IMR-90 (cell line): ENCODE results near the gene INPP4A. TPM values are rescaled to one million over a fixed set of nuclear protein-coding genes. Genes with fewer than 3 reads are reported as not detected.

Experiments used
- ATAC-seq: fragments of 200-7000 bp; cut with Tn5 transposase; 2 replicates; pipeline ENCODE4 v1.9.1; 2020; ENCODE audit warnings: low read depth, mild to moderate bottlenecking, moderate library complexity
- BruUV-seq: library from RNA; stranded (reverse); fragments of 400-500 nt; replicated peaks from 2 replicates; lab custom pipeline; 2021; lab: Mats Ljungman, UMichigan
- CTCF ChIA-PET: fragments of 300-600 bp; formaldehyde crosslinking; extraction: SDS; loops from one replicate; lab custom pipeline; 2021; ENCODE audit warnings: antibody characterized with exemption; lab: Yijun Ruan, JAX
- POLR2A ChIA-PET: fragments of 300-600 bp; sonication (Branson Sonifier 250); formaldehyde crosslinking; loops from one replicate; lab custom pipeline; 2022; ENCODE audit warnings: antibody characterized with exemption; ENCODE audit not compliant: unreplicated experiment; lab: Charles Lee
- DNase-seq: peaks from one replicate; pipeline ENCODE4 v3.0.0; 2013
- H2AFZ ChIP-seq: replicated peaks from 2 replicates; pipeline ENCODE3; 2013; ENCODE audit warnings: low read length, mild to moderate bottlenecking; ENCODE audit not compliant: poor library complexity
- H2AK5ac ChIP-seq: 2 replicates; pipeline ENCODE4 v1.6.1; 2013; ENCODE audit warnings: low read depth, low read length, inconsistent platforms
- H2AK9ac ChIP-seq: replicated peaks from 2 replicates; pipeline ENCODE3; 2013; ENCODE audit warnings: mild to moderate bottlenecking, low read depth, low read length, moderate library complexity; ENCODE audit not compliant: poor library complexity
- H2BK120ac ChIP-seq: 2 replicates; pipeline ENCODE4 v1.6.1; 2013; ENCODE audit warnings: low read depth, low read length, inconsistent platforms
- H2BK15ac ChIP-seq: 3 replicates; pipeline ENCODE4 v1.6.1; 2013; ENCODE audit warnings: low read depth, low read length, inconsistent platforms
- H2BK20ac ChIP-seq: 2 replicates; pipeline ENCODE4 v1.6.1; 2013; ENCODE audit warnings: low read depth, mild to moderate bottlenecking, inconsistent platforms, low read length, moderate library complexity
- H2BK5ac ChIP-seq: 2 replicates; pipeline ENCODE4 v1.6.1; 2013; ENCODE audit warnings: mild to moderate bottlenecking, low read depth, low read length, inconsistent platforms; ENCODE audit not compliant: poor library complexity, severe bottlenecking
- H3K14ac ChIP-seq: replicated peaks from 2 replicates; pipeline ENCODE4 v1.6.1; 2013; ENCODE audit warnings: low read depth, low read length, inconsistent platforms
- H3K18ac ChIP-seq: 2 replicates; pipeline ENCODE4 v1.6.1; 2013; ENCODE audit warnings: low read depth, low read length, control low read depth
- H3K23ac ChIP-seq: 2 replicates; pipeline ENCODE4 v1.6.1; 2013; ENCODE audit warnings: low read depth, low read length, inconsistent platforms
- H3K27ac ChIP-seq: 2 replicates; pipeline ENCODE4 v1.5.1; 2013; ENCODE audit warnings: mild to moderate bottlenecking, control low read depth, low read length; ENCODE audit not compliant: insufficient read depth
- H3K27me3 ChIP-seq: 2 replicates; pipeline ENCODE4 v1.6.1; 2013; ENCODE audit warnings: low read length; ENCODE audit not compliant: control insufficient read depth, insufficient read depth
- H3K36me3 ChIP-seq: 2 replicates; pipeline ENCODE4 v1.6.1; 2013; ENCODE audit warnings: low read length, mixed read lengths; ENCODE audit not compliant: control insufficient read depth, insufficient read depth
- H3K4ac ChIP-seq: 2 replicates; pipeline ENCODE4 v1.6.1; 2013; ENCODE audit warnings: low read depth, low read length, inconsistent platforms
- H3K4me1 ChIP-seq: 2 replicates; pipeline ENCODE4 v1.6.1; 2013; ENCODE audit warnings: low read length, mixed read lengths; ENCODE audit not compliant: control insufficient read depth, insufficient read depth
- H3K4me2 ChIP-seq: 2 replicates; pipeline ENCODE4 v1.6.1; 2013; ENCODE audit warnings: low read depth, mild to moderate bottlenecking, control low read depth, low read length, moderate library complexity
- H3K4me3 ChIP-seq: 2 replicates; pipeline ENCODE4 v1.5.1; 2013; ENCODE audit warnings: low read depth, mild to moderate bottlenecking, control low read depth, low read length, moderate library complexity; ENCODE audit not compliant: insufficient read depth
- H3K56ac ChIP-seq: 2 replicates; pipeline ENCODE4 v1.6.1; 2013; ENCODE audit warnings: low read length, inconsistent platforms; ENCODE audit not compliant: insufficient read depth; ENCODE audit errors: extremely low read depth
- H3K79me1 ChIP-seq, 2 experiments: 2 replicates each; pipeline ENCODE4 v1.6.1; 2013; ENCODE audit warnings: low read length in 2 of 2, inconsistent platforms in 1 of 2, low read depth in 1 of 2
- H3K9ac ChIP-seq: 2 replicates; pipeline ENCODE4 v1.6.1; 2013; ENCODE audit warnings: low read depth, low read length, control low read depth
- H3K9me1 ChIP-seq: 2 replicates; pipeline ENCODE4 v1.6.1; 2013; ENCODE audit warnings: low read length, inconsistent platforms; ENCODE audit not compliant: insufficient read depth
- H3K9me3 ChIP-seq: 2 replicates; pipeline ENCODE4 v1.6.1; 2013; ENCODE audit warnings: low read length; ENCODE audit not compliant: control insufficient read depth, insufficient read depth
- H4K20me1 ChIP-seq: 2 replicates; pipeline ENCODE4 v1.6.1; 2013; ENCODE audit warnings: low read length, inconsistent platforms; ENCODE audit not compliant: insufficient read depth
- H4K5ac ChIP-seq: 2 replicates; pipeline ENCODE4 v1.6.1; 2013; ENCODE audit warnings: mild to moderate bottlenecking, low read depth, low read length, control low read depth
- H4K8ac ChIP-seq, 2 experiments: 2 replicates each; pipeline ENCODE4 v1.6.1; 2013; ENCODE audit warnings: low read depth in 2 of 2, low read length in 2 of 2, control low read depth in 1 of 2, inconsistent platforms in 1 of 2
- H4K91ac ChIP-seq: 2 replicates; pipeline ENCODE4 v1.6.1; 2013; ENCODE audit warnings: low read depth, low read length, inconsistent platforms; ENCODE audit not compliant: insufficient read depth
- CHD1 ChIP-seq: IDR thresholded peaks from 2 replicates; pipeline ENCODE4 v1.6.1; 2012; ENCODE audit warnings: low read depth, low read length, improper control_type of control experiment
- MAFK ChIP-seq: IDR thresholded peaks from 2 replicates; pipeline ENCODE4 v1.6.1; 2012; ENCODE audit warnings: low read depth, low read length, improper control_type of control experiment
- MXI1 ChIP-seq: IDR thresholded peaks from 2 replicates; pipeline ENCODE4 v1.6.1; 2012; ENCODE audit warnings: low read depth, mild to moderate bottlenecking, low read length, moderate library complexity, borderline replicate concordance
- NFE2L2 ChIP-seq: fragments of 150-350 bp; IDR thresholded peaks from 2 replicates; pipeline ENCODE4 v1.6.1; 2016; ENCODE audit warnings: low read depth, mild to moderate bottlenecking, low read length
- POLR2A ChIP-seq: IDR thresholded peaks from 2 replicates; pipeline ENCODE4 v1.6.1; 2012; ENCODE audit warnings: mild to moderate bottlenecking, low read depth, low read length
- RCOR1 ChIP-seq: IDR thresholded peaks from 2 replicates; pipeline ENCODE4 v1.6.1; 2012; ENCODE audit warnings: mild to moderate bottlenecking, low read length, improper control_type of control experiment; ENCODE audit not compliant: insufficient replicate concordance
- SMC3 ChIP-seq: fragments of 150-350 bp; IDR thresholded peaks from 2 replicates; pipeline ENCODE4 v1.6.1; 2016; ENCODE audit warnings: low read depth, mild to moderate bottlenecking, antibody characterized with exemption, low read length, moderate library complexity
- WGBS, 2 experiments: methylation state at CpG; one replicate each; pipeline versions ENCODE4 v1.1.5 to v1.1.7; 2013; ENCODE audit warnings: missing lambda C conversion rate in 2 of 2; ENCODE audit not compliant: insufficient read length in 1 of 2; ENCODE audit errors: extremely low coverage in 2 of 2; 5-methylcytosine and 5-hydroxymethylcytosine counted together
- dilution Hi-C: fragments of 300-500 bp; cut with HindIII; formaldehyde crosslinking; loops from one replicate; pipeline ENCODE4 v1.14.3; 2018; ENCODE audit warnings: low sequenced_read_pairs; ENCODE audit not compliant: unreplicated experiment
- in situ Hi-C: fragments of 300-500 bp; cut with MboI; formaldehyde crosslinking; loops from 3 replicates; pipeline ENCODE4 v1.14.3; 2019; ENCODE audit warnings: low sequenced_read_pairs, inconsistent platforms, mixed read lengths
- intact Hi-C: fragments of 100-400 bp; cut with micrococcal nuclease; formaldehyde crosslinking; loops from 2 replicates; pipeline ENCODE4 v1.10.0; 2022
- polyA plus RNA-seq, 3 experiments: library from polyadenylated mRNA; depleted of rRNA; stranded (reverse); fragments of >200 nt; gene quantifications; 2 replicates each; pipeline ENCODE4 v1.2.3, GENCODE V29; 2012; ENCODE audit warnings: low replicate concordance in 1 of 3
- total RNA-seq: library from RNA; depleted of rRNA; stranded (reverse); fragments of >200 nt; gene quantifications from 2 replicates; pipeline ENCODE4 v1.2.3, GENCODE V29; 2012
- TF ChIP-seq, protein P1 (sequence below): conservative IDR thresholded peaks from 2 replicates; pipeline ENCODE4 v1.5.1; 2012; ENCODE audit warnings: mild to moderate bottlenecking, low read depth, low read length, improper control_type of control experiment
- TF ChIP-seq, protein P2 (sequence below): fragments of 150-350 bp; IDR thresholded peaks from 2 replicates; pipeline ENCODE4 v1.6.1; 2016; ENCODE audit warnings: low read depth, mild to moderate bottlenecking, low read length, moderate library complexity, borderline replicate concordance

Gene INPP4A
- total and polyA plus RNA-seq, 2 of the 4 experiments (the other 2 are of a cell fraction) = 14.5 to 27.1 TPM

DNA sequence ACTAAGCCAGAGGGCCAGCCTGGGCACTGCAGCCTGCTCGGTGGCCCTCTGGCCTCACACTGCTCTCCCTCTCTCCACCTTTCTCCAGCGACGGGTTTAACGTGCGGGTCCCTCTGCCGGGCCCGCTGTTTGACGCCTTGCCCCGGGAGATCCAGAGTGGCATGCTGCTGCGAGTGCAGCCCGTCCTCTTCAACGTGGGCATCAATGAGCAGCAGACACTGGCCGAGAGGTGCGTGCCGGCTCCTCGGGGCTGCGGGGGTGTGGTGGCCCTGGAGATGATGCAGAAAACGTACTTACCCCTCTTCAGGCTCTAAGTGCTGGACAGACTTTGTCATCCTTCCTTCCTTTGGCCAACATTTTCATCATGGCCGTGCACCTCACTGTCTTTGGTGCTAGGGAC is 121.3 kb downstream of the INPP4A start:
- dilution Hi-C loops = no loop called here
- no TSS peak for BruUV-seq

More for the DNA sequence above, 121.3 kb downstream of the INPP4A start:
- no peak overlapping the region for H2BK120ac ChIP-seq
- H3K9me3 ChIP-seq = no peaks in the 10 kb centered on the region
- 91% methylated on average over 11 of the region's 19 CpGs; no CpG with 5 or more reads in 1 of the 2 experiments for WGBS, 2 experiments
- H3K18ac ChIP-seq = no peak overlapping the region
- intact Hi-C loops = no loop called here
- H3K4me2 ChIP-seq = no peak overlapping the region
- peaks cover 16% of the 10 kb centered on the region for H3K9me1 ChIP-seq
- TF ChIP-seq SMC3 (no peak), MAFK (no peak), RCOR1 (no peak), MXI1 (no peak), POLR2A (no peak), CHD1 (no peak), NFE2L2 (no peak)
- TF ChIP-seq, protein P1, sequence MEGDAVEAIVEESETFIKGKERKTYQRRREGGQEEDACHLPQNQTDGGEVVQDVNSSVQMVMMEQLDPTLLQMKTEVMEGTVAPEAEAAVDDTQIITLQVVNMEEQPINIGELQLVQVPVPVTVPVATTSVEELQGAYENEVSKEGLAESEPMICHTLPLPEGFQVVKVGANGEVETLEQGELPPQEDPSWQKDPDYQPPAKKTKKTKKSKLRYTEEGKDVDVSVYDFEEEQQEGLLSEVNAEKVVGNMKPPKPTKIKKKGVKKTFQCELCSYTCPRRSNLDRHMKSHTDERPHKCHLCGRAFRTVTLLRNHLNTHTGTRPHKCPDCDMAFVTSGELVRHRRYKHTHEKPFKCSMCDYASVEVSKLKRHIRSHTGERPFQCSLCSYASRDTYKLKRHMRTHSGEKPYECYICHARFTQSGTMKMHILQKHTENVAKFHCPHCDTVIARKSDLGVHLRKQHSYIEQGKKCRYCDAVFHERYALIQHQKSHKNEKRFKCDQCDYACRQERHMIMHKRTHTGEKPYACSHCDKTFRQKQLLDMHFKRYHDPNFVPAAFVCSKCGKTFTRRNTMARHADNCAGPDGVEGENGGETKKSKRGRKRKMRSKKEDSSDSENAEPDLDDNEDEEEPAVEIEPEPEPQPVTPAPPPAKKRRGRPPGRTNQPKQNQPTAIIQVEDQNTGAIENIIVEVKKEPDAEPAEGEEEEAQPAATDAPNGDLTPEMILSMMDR = no peak
- TF ChIP-seq, protein P2, sequence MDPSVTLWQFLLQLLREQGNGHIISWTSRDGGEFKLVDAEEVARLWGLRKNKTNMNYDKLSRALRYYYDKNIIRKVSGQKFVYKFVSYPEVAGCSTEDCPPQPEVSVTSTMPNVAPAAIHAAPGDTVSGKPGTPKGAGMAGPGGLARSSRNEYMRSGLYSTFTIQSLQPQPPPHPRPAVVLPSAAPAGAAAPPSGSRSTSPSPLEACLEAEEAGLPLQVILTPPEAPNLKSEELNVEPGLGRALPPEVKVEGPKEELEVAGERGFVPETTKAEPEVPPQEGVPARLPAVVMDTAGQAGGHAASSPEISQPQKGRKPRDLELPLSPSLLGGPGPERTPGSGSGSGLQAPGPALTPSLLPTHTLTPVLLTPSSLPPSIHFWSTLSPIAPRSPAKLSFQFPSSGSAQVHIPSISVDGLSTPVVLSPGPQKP = no peak
- H2BK15ac ChIP-seq = no peak overlapping the region
- no peak overlapping the region for H3K56ac ChIP-seq
- no peak overlapping the region for H2BK20ac ChIP-seq
- ChIA-PET POLR2A (no interaction called here), CTCF (no interaction called here)
- no peak for ATAC-seq
- no peak for DNase-seq
- peaks cover 0 to 1% of the 10 kb centered on the region in 2 experiments; a peak in 1 of 4 replicates for H3K79me1 ChIP-seq
- peaks cover 4% of the 10 kb centered on the region; the same call in 1 of the 2 replicates for H4K20me1 ChIP-seq
- H2AFZ ChIP-seq = no peak overlapping the region
- H3K27ac ChIP-seq = no peak overlapping the region
- H4K8ac ChIP-seq = no peak overlapping the region
- in situ Hi-C loops = no loop called here
- H3K27me3 ChIP-seq = no peaks in the 10 kb centered on the region
- H2BK5ac ChIP-seq = no peak overlapping the region
- no peak overlapping the region for H3K14ac ChIP-seq
- no peak overlapping the region for H3K9ac ChIP-seq
- H3K4me1 ChIP-seq = peaks cover 3% of the 10 kb centered on the region; the same call in 1 of the 2 replicates
- H3K36me3 ChIP-seq = peaks cover 30% of the 10 kb centered on the region
- H4K5ac ChIP-seq = no peak overlapping the region
- H3K4me3 ChIP-seq = no peak overlapping the region
- no peak overlapping the region for H3K4ac ChIP-seq
- H2AK5ac ChIP-seq = no peak overlapping the region
- no peak overlapping the region for H2AK9ac ChIP-seq
- H3K23ac ChIP-seq = no peak overlapping the region
- H4K91ac ChIP-seq = no peak overlapping the region
